HEK293 (cell line): Measurements from ENCODE around the gene POLR1G.
A peak's percentile ranks its signal among the peaks of the same experiment; 100 is the strongest.

Experiments used
- HOXD13 ChIP-seq: sonication (generic); formaldehyde crosslinking; IDR thresholded peaks from 2 replicates; pipeline ENCODE4 v1.8.0; 2022; ENCODE audit warnings: missing genetic modification reagents, borderline replicate concordance
- KLF7 ChIP-seq: fragments of 450-650 bp; formaldehyde crosslinking; IDR thresholded peaks from 2 replicates; pipeline ENCODE4 v1.5.1; 2016; ENCODE audit warnings: missing biosample characterization, missing genetic modification characterization, borderline replicate concordance
- KLF8 ChIP-seq: fragments of 450-650 bp; formaldehyde crosslinking; IDR thresholded peaks from 2 replicates; pipeline ENCODE4 v1.5.1; 2016; ENCODE audit warnings: missing biosample characterization, missing genetic modification characterization
- MYNN ChIP-seq: fragments of 450-650 bp; formaldehyde crosslinking; IDR thresholded peaks from 2 replicates; pipeline ENCODE4 v1.5.1; 2016; ENCODE audit warnings: missing biosample characterization, missing genetic modification characterization, borderline replicate concordance
- PRDM1 ChIP-seq: fragments of 450-650 bp; formaldehyde crosslinking; IDR thresholded peaks from 2 replicates; pipeline ENCODE4; 2016; ENCODE audit warnings: missing biosample characterization, missing genetic modification characterization
- SETDB1 ChIP-seq: IDR thresholded peaks from one replicate; pipeline ENCODE4 v1.6.1; 2017; ENCODE audit warnings: mild to moderate bottlenecking, low read length, moderate library complexity, mixed read lengths; ENCODE audit not compliant: insufficient read length
- SP2 ChIP-seq: fragments of 450-650 bp; formaldehyde crosslinking; IDR thresholded peaks from 2 replicates; pipeline ENCODE4 v1.5.1; 2016; ENCODE audit warnings: missing biosample characterization, missing genetic modification characterization
- TRIM28 ChIP-seq: IDR thresholded peaks from 2 replicates; pipeline ENCODE4 v1.6.1; 2011; ENCODE audit warnings: low read length, control low read depth, borderline replicate concordance
- YY1 ChIP-seq: fragments of 450-650 bp; formaldehyde crosslinking; IDR thresholded peaks from 2 replicates; pipeline ENCODE4 v1.5.1; 2018; ENCODE audit warnings: missing biosample characterization, missing genetic modification characterization
- ZBTB20 ChIP-seq: fragments of 450-650 bp; formaldehyde crosslinking; IDR thresholded peaks from 2 replicates; pipeline ENCODE4 v1.5.1; 2016; ENCODE audit warnings: missing biosample characterization, missing genetic modification characterization
- ZBTB8A ChIP-seq: fragments of 450-650 bp; formaldehyde crosslinking; IDR thresholded peaks from 2 replicates; pipeline ENCODE4 v1.5.1; 2016; ENCODE audit warnings: missing biosample characterization, missing genetic modification characterization
- ZNF16 ChIP-seq: fragments of 450-650 bp; formaldehyde crosslinking; IDR thresholded peaks from 2 replicates; pipeline ENCODE4 v1.5.1; 2016; ENCODE audit warnings: low read depth, missing biosample characterization, missing genetic modification characterization
- ZNF169 ChIP-seq: fragments of 450-650 bp; formaldehyde crosslinking; IDR thresholded peaks from 2 replicates; pipeline ENCODE4 v1.5.1; 2016; ENCODE audit warnings: missing biosample characterization, missing genetic modification characterization
- ZNF214 ChIP-seq: fragments of 450-650 bp; formaldehyde crosslinking; IDR thresholded peaks from 2 replicates; pipeline ENCODE4 v1.5.1; 2017; ENCODE audit warnings: missing biosample characterization, mild to moderate bottlenecking, missing genetic modification characterization, borderline replicate concordance
- ZNF223 ChIP-seq: fragments of 450-650 bp; formaldehyde crosslinking; IDR thresholded peaks from 2 replicates; pipeline ENCODE4 v1.5.1; 2016; ENCODE audit warnings: missing biosample characterization, missing genetic modification characterization
- ZNF341 ChIP-seq: fragments of 450-650 bp; formaldehyde crosslinking; IDR thresholded peaks from 2 replicates; pipeline ENCODE4; 2016; ENCODE audit warnings: low read depth, missing biosample characterization, missing genetic modification characterization
- ZNF391 ChIP-seq: fragments of 450-650 bp; formaldehyde crosslinking; IDR thresholded peaks from 2 replicates; pipeline ENCODE4 v1.5.1; 2016; ENCODE audit warnings: low read depth, missing biosample characterization, missing genetic modification characterization, borderline replicate concordance
- ZNF600 ChIP-seq: fragments of 450-650 bp; formaldehyde crosslinking; IDR thresholded peaks from 2 replicates; pipeline ENCODE4 v1.5.1; 2016; ENCODE audit warnings: missing biosample characterization, missing genetic modification characterization
- ZNF660 ChIP-seq: fragments of 450-650 bp; IDR thresholded peaks from 2 replicates; pipeline ENCODE4 v1.5.1; 2018; ENCODE audit warnings: missing biosample characterization, mild to moderate bottlenecking, missing genetic modification characterization
- ZNF701 ChIP-seq: fragments of 450-650 bp; formaldehyde crosslinking; IDR thresholded peaks from 2 replicates; pipeline ENCODE4 v1.5.1; 2016; ENCODE audit warnings: missing biosample characterization, missing genetic modification characterization
- ZNF791 ChIP-seq: fragments of 450-650 bp; formaldehyde crosslinking; IDR thresholded peaks from 2 replicates; pipeline ENCODE4 v1.5.1; 2016; ENCODE audit warnings: missing biosample characterization, missing genetic modification characterization
- ZNF792 ChIP-seq: fragments of 450-650 bp; formaldehyde crosslinking; IDR thresholded peaks from 2 replicates; pipeline ENCODE4 v1.5.1; 2016; ENCODE audit warnings: missing biosample characterization, missing genetic modification characterization
- TF ChIP-seq, protein P1 (sequence below): fragments of 450-650 bp; formaldehyde crosslinking; IDR thresholded peaks from 2 replicates; pipeline ENCODE4 v1.5.1; 2016; ENCODE audit warnings: missing biosample characterization, missing genetic modification characterization
- TF ChIP-seq, protein P2 (sequence below): fragments of 450-650 bp; formaldehyde crosslinking; IDR thresholded peaks from 2 replicates; pipeline ENCODE4 v1.5.1; 2016; ENCODE audit warnings: missing biosample characterization, missing genetic modification characterization
- TF ChIP-seq, protein P3 (sequence below): fragments of 450-650 bp; formaldehyde crosslinking; IDR thresholded peaks from 2 replicates; pipeline ENCODE4 v1.5.0; 2017; ENCODE audit warnings: missing biosample characterization, missing genetic modification characterization, borderline replicate concordance
- TF ChIP-seq, protein P4 (sequence below): fragments of 450-650 bp; formaldehyde crosslinking; IDR thresholded peaks from 2 replicates; pipeline ENCODE4 v1.5.1; 2016; ENCODE audit warnings: missing biosample characterization, missing genetic modification characterization
- TF ChIP-seq, protein P5 (sequence below): fragments of 450-650 bp; formaldehyde crosslinking; IDR thresholded peaks from 2 replicates; pipeline ENCODE4 v1.5.1; 2016; ENCODE audit warnings: missing biosample characterization, missing genetic modification characterization
- TF ChIP-seq, protein P6 (sequence below): fragments of 450-650 bp; formaldehyde crosslinking; optimal IDR thresholded peaks from 2 replicates; pipeline ENCODE3; 2016; ENCODE audit warnings: missing biosample characterization, mild to moderate bottlenecking, missing genetic modification characterization

POLR1G gene

DNA sequence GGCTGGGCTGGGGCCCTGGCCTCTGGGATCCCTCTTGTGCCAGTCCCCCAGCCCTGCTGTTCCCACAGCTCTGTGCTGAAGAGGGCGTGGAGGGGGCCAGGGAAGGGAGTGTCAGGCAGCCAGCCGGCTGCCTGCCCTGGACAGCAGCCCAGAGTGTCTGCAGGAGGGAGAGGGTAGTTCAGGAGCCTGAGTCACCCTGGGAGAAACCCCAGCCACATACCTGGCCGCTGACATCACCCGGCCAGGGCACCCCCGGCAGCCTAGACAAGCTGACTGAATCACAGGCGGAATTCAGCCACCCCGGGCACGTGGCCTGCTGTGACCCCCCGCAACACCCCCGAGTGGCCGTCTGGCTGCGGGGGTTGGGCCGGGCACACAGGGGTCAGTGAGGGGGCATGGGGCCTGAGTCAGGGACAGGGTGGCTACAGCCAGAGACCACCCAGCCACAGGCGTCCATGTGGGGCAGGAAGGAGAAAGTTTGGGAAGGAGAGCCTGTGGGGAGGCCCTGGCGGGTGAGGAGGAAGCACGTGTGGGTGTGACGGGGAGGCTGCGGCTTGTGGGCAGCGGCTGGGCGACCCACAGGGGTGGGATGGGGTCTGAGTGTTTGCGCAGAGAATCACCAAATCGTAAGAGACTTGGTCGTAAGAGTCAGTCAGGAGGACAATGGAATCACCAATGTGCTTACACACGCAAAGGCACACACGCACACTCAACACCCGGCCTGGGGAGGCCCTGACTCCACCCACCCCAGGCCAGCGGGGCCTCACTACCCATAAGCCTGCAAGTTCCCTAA is 49.5 kb downstream of the POLR1G start (continued):
- TF ChIP-seq, protein P1, sequence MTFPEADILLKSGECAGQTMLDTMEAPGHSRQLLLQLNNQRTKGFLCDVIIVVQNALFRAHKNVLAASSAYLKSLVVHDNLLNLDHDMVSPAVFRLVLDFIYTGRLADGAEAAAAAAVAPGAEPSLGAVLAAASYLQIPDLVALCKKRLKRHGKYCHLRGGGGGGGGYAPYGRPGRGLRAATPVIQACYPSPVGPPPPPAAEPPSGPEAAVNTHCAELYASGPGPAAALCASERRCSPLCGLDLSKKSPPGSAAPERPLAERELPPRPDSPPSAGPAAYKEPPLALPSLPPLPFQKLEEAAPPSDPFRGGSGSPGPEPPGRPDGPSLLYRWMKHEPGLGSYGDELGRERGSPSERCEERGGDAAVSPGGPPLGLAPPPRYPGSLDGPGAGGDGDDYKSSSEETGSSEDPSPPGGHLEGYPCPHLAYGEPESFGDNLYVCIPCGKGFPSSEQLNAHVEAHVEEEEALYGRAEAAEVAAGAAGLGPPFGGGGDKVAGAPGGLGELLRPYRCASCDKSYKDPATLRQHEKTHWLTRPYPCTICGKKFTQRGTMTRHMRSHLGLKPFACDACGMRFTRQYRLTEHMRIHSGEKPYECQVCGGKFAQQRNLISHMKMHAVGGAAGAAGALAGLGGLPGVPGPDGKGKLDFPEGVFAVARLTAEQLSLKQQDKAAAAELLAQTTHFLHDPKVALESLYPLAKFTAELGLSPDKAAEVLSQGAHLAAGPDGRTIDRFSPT: peak; percentile 98
- no peak for TF ChIP-seq YY1 (tag by site-specific recombination)
- TF ChIP-seq, protein P2, sequence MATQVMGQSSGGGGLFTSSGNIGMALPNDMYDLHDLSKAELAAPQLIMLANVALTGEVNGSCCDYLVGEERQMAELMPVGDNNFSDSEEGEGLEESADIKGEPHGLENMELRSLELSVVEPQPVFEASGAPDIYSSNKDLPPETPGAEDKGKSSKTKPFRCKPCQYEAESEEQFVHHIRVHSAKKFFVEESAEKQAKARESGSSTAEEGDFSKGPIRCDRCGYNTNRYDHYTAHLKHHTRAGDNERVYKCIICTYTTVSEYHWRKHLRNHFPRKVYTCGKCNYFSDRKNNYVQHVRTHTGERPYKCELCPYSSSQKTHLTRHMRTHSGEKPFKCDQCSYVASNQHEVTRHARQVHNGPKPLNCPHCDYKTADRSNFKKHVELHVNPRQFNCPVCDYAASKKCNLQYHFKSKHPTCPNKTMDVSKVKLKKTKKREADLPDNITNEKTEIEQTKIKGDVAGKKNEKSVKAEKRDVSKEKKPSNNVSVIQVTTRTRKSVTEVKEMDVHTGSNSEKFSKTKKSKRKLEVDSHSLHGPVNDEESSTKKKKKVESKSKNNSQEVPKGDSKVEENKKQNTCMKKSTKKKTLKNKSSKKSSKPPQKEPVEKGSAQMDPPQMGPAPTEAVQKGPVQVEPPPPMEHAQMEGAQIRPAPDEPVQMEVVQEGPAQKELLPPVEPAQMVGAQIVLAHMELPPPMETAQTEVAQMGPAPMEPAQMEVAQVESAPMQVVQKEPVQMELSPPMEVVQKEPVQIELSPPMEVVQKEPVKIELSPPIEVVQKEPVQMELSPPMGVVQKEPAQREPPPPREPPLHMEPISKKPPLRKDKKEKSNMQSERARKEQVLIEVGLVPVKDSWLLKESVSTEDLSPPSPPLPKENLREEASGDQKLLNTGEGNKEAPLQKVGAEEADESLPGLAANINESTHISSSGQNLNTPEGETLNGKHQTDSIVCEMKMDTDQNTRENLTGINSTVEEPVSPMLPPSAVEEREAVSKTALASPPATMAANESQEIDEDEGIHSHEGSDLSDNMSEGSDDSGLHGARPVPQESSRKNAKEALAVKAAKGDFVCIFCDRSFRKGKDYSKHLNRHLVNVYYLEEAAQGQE (tag by site-specific recombination): peak; percentile 91
- TF ChIP-seq KLF7 (tag by site-specific recombination): 0 out of 2 replicates have a peak, but pooled peaks have one; percentile 28
- peak; percentile 92 for TF ChIP-seq ZNF660
- TF ChIP-seq HOXD13 (CRISPR knock-in tag): no peak
- no peak for TF ChIP-seq ZNF791
- no peak for TF ChIP-seq ZNF214 (tag by site-specific recombination)
- TF ChIP-seq ZNF16 (tag by site-specific recombination): no peak
- peak; percentile 82; the same call in 1 of the 2 replicates for TF ChIP-seq ZNF391 (tag by site-specific recombination)
- no peak for TF ChIP-seq SETDB1
- no peak for TF ChIP-seq ZNF701 (tag by site-specific recombination)
- TF ChIP-seq ZNF600 (tag by site-specific recombination): peak; percentile 53; the same call in 1 of the 2 replicates
- peak; percentile 59; the same call in 1 of the 2 replicates for TF ChIP-seq PRDM1 (tag by site-specific recombination)
- TF ChIP-seq KLF8: peak; percentile 92
- TF ChIP-seq ZNF169 (tag by site-specific recombination): no peak
- peak; percentile 39; the same call in 1 of the 2 replicates for TF ChIP-seq ZBTB20 (tag by site-specific recombination)
- no peak for TF ChIP-seq MYNN (tag by site-specific recombination)
- TF ChIP-seq ZNF223 (tag by site-specific recombination): peak; percentile 94
- TF ChIP-seq, protein P3, sequence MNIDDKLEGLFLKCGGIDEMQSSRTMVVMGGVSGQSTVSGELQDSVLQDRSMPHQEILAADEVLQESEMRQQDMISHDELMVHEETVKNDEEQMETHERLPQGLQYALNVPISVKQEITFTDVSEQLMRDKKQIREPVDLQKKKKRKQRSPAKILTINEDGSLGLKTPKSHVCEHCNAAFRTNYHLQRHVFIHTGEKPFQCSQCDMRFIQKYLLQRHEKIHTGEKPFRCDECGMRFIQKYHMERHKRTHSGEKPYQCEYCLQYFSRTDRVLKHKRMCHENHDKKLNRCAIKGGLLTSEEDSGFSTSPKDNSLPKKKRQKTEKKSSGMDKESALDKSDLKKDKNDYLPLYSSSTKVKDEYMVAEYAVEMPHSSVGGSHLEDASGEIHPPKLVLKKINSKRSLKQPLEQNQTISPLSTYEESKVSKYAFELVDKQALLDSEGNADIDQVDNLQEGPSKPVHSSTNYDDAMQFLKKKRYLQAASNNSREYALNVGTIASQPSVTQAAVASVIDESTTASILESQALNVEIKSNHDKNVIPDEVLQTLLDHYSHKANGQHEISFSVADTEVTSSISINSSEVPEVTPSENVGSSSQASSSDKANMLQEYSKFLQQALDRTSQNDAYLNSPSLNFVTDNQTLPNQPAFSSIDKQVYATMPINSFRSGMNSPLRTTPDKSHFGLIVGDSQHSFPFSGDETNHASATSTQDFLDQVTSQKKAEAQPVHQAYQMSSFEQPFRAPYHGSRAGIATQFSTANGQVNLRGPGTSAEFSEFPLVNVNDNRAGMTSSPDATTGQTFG: no peak
- TF ChIP-seq ZBTB8A (tag by site-specific recombination): no peak
- no peak for TF ChIP-seq ZNF341 (tag by site-specific recombination)
- TF ChIP-seq ZNF792 (tag by site-specific recombination): no peak
- TF ChIP-seq, protein P4, sequence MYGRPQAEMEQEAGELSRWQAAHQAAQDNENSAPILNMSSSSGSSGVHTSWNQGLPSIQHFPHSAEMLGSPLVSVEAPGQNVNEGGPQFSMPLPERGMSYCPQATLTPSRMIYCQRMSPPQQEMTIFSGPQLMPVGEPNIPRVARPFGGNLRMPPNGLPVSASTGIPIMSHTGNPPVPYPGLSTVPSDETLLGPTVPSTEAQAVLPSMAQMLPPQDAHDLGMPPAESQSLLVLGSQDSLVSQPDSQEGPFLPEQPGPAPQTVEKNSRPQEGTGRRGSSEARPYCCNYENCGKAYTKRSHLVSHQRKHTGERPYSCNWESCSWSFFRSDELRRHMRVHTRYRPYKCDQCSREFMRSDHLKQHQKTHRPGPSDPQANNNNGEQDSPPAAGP: peak; percentile 95
- 0 out of 2 replicates have a peak, but pooled peaks have one; percentile 14 for TF ChIP-seq SP2 (tag by site-specific recombination)
- TF ChIP-seq TRIM28: no peak
- TF ChIP-seq, protein P5, sequence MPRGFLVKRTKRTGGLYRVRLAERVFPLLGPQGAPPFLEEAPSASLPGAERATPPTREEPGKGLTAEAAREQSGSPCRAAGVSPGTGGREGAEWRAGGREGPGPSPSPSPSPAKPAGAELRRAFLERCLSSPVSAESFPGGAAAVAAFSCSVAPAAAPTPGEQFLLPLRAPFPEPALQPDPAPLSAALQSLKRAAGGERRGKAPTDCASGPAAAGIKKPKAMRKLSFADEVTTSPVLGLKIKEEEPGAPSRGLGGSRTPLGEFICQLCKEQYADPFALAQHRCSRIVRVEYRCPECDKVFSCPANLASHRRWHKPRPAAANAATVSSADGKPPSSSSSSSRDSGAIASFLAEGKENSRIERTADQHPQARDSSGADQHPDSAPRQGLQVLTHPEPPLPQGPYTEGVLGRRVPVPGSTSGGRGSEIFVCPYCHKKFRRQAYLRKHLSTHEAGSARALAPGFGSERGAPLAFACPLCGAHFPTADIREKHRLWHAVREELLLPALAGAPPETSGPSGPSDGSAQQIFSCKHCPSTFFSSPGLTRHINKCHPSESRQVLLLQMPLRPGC (tag by site-specific recombination): no peak
- TF ChIP-seq, protein P6, sequence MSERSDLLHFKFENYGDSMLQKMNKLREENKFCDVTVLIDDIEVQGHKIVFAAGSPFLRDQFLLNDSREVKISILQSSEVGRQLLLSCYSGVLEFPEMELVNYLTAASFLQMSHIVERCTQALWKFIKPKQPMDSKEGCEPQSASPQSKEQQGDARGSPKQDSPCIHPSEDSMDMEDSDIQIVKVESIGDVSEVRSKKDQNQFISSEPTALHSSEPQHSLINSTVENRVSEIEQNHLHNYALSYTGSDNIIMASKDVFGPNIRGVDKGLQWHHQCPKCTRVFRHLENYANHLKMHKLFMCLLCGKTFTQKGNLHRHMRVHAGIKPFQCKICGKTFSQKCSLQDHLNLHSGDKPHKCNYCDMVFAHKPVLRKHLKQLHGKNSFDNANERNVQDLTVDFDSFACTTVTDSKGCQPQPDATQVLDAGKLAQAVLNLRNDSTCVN (tag by site-specific recombination): peak; percentile 38
